NCI-H1092 treated with DMSO at 0.1 percent for 48 hours (cell line): ENCODE results near the gene ANG.
A peak's percentile ranks its signal among the peaks of the same experiment; 100 is the strongest.

Source experiments
- DNase-seq: peaks from one replicate; lab custom pipeline; 2025; lab: John Stamatoyannopoulos, UW

The ANG gene

GRCh38 chr14:20676072-20676471 lies 12.5 kb upstream of the ANG start:
- no peak for DNase-seq

- no peak for DNase-seq
These were observed 8.7 kb upstream of the ANG start for GRCh38 chr14:20679907-20680306.

- DNase-seq: no peak
These were observed 8.2 kb upstream of the ANG start for GRCh38 chr14:20680363-20680762.

- DNase-seq: no peak
These were observed 7.7 kb upstream of the ANG start for GRCh38 chr14:20680843-20681347.

- peak; percentile 39 for DNase-seq
These were observed 7.0 kb upstream of the ANG start for GRCh38 chr14:20681348-20682126.

- DNase-seq: no peak
These were observed 6.5 kb upstream of the ANG start for GRCh38 chr14:20682127-20682434.

GRCh38 chr14:20682435-20683124 lies 6.0 kb upstream of the ANG start:
- peak; percentile 73 for DNase-seq

GRCh38 chr14:20683125-20683890 lies 5.3 kb upstream of the ANG start:
- DNase-seq: peak; percentile 69

GRCh38 chr14:20683891-20684661 lies 4.5 kb upstream of the ANG start, which contains the start of gene RNASE4:
Gene RNASE4, plus strand, starts transcription at chr14:20684560. Its CDS starts 14,812 bp downstream, at chr14:20699372.
- DNase-seq: peak; percentile 30

- DNase-seq: no peak
These were observed 3.7 kb upstream of the ANG start for GRCh38 chr14:20684662-20685456.

GRCh38 chr14:20686386-20687143 lies 2.0 kb upstream of the ANG start:
- no peak for DNase-seq

GRCh38 chr14:20687362-20688166 lies 1.0 kb upstream of the ANG start:
- DNase-seq: no peak

GRCh38 chr14:20690848-20691640 lies 2.5 kb downstream of the ANG start:
- DNase-seq: peak; percentile 81

GRCh38 chr14:20692116-20692751 lies 3.7 kb downstream of the ANG start:
- DNase-seq: no peak

GRCh38 chr14:20696764-20697163 lies 8.2 kb downstream of the ANG start:
- no peak for DNase-seq

- peak; percentile 34 for DNase-seq
These were observed 8.9 kb downstream of the ANG start for GRCh38 chr14:20697273-20698017.

- no peak for DNase-seq
These were observed 9.4 kb downstream of the ANG start for GRCh38 chr14:20698018-20698329.

- DNase-seq: no peak
These were observed 10.4 kb downstream of the ANG start for GRCh38 chr14:20698934-20699333.
